SU-DHL-6 (cell line): ENCODE measurements around the gene ARID5B.

Experiments used
- H2AFZ ChIP-seq: fragments of 200-600 bp; sonication (generic); 2 replicates; pipeline ENCODE4 v1.6.1; 2014; ENCODE audit warnings: low read depth, mild to moderate bottlenecking, moderate library complexity, mixed read lengths, antibody characterized with exemption, low read length; ENCODE audit not compliant: severe bottlenecking
- H3F3A ChIP-seq: fragments of 200-600 bp; shearing (Covaris generic); 2 replicates; pipeline ENCODE4 v1.6.0; 2016; ENCODE audit warnings: antibody characterized with exemption, mild to moderate bottlenecking; ENCODE audit not compliant: insufficient read depth
- H3K27ac ChIP-seq: fragments of 200-600 bp; sonication (generic); 2 replicates; pipeline ENCODE4 v1.5.1; 2016; ENCODE audit warnings: low read depth, mild to moderate bottlenecking, low read length, moderate library complexity, mixed read lengths
- H3K27me3 ChIP-seq: fragments of 200-600 bp; sonication (generic), shearing (Covaris generic); 2 replicates; pipeline ENCODE4 v1.6.0; 2014; ENCODE audit warnings: mild to moderate bottlenecking, low read length
- H3K36me3 ChIP-seq: fragments of 200-600 bp; sonication (generic); 2 replicates; pipeline ENCODE4 v1.6.1; 2014; ENCODE audit warnings: mild to moderate bottlenecking, low read length, mixed read lengths
- H3K4me2 ChIP-seq: fragments of 300-600, 200-600 bp; shearing (Covaris generic), sonication (generic); 2 replicates; pipeline ENCODE4 v1.6.0; 2014; ENCODE audit warnings: low read length, low read depth, mild to moderate bottlenecking; ENCODE audit not compliant: poor library complexity, severe bottlenecking
- H3K4me3 ChIP-seq: fragments of 200-600 bp; sonication (generic); 2 replicates; pipeline ENCODE4 v1.5.1; 2014; ENCODE audit warnings: antibody characterized with exemption, low read length, mild to moderate bottlenecking, mixed read lengths; ENCODE audit not compliant: insufficient read depth, poor library complexity, severe bottlenecking
- H3K79me2 ChIP-seq: fragments of 200-600 bp; sonication (generic); 2 replicates; pipeline ENCODE4 v1.6.1; 2014; ENCODE audit warnings: mild to moderate bottlenecking, low read length, moderate library complexity; ENCODE audit not compliant: insufficient read depth
- H3K9ac ChIP-seq: fragments of 200-600 bp; sonication (generic); 2 replicates; pipeline ENCODE4 v1.7.0; 2014; ENCODE audit warnings: mild to moderate bottlenecking, low read length
- H3K9me2 ChIP-seq: fragments of 200-600 bp; sonication (generic); replicated peaks from 2 replicates; pipeline ENCODE4 v1.6.1; 2014; ENCODE audit warnings: low read length; ENCODE audit not compliant: insufficient read depth
- H3K9me3 ChIP-seq: fragments of 200-600 bp; sonication (generic); 2 replicates; pipeline ENCODE4 v1.6.1; 2014; ENCODE audit warnings: low read length, mixed read lengths; ENCODE audit not compliant: insufficient read depth
- H4K20me1 ChIP-seq: fragments of 200-600 bp; sonication (generic); 2 replicates; pipeline ENCODE4 v1.6.1; 2014; ENCODE audit warnings: low read depth, mild to moderate bottlenecking, antibody characterized with exemption, low read length, moderate library complexity, mixed read lengths
- CTCF ChIP-seq: fragments of 200-600 bp; sonication (generic); IDR thresholded peaks from one replicate; pipeline ENCODE4 v1.5.1; 2017; ENCODE audit warnings: antibody characterized with exemption, mild to moderate bottlenecking, low read length, moderate library complexity; ENCODE audit not compliant: insufficient read depth, poor library complexity, severe bottlenecking
- EZH2phosphoT487 ChIP-seq: fragments of 200-600 bp; sonication (generic), shearing (Covaris generic); conservative IDR thresholded peaks from 2 replicates; pipeline ENCODE4 v1.6.1; 2018; ENCODE audit warnings: mild to moderate bottlenecking, antibody characterized with exemption, low read length, moderate library complexity, mixed read lengths

ARID5B gene

DNA sequence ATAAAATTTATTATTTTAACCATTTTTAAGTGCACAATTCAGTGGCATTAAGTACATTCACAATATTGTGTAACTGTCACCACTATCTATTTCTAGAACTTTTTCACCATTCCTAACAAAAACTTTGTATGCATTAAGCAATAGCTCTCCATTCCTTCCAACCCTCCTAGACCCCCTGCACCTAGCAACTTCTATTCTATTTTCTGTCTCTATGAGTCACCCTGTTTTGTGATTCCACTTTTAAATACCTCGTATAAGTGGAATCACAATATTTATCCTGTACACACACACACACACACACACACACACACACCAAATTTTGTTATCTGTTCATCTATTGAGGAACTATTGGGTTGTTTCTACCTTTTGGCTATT is 89.2 kb downstream of the ARID5B start:
- Histone ChIP-seq H3K4me2 (peak overlapping the region; percentile 80), H3K36me3 (no peaks in the 10 kb centered on the region), H2AFZ (no peak overlapping the region), H3K9ac (no peak overlapping the region), H3K4me3 (no peak overlapping the region), H3K79me2 (peaks cover 77% of the 10 kb centered on the region), H3F3A (peaks cover 75% of the 10 kb centered on the region), H4K20me1 (no peaks in the 10 kb centered on the region), H3K9me3 (no peaks in the 10 kb centered on the region), H3K27me3 (no peaks in the 10 kb centered on the region), H3K27ac (peak overlapping the region; percentile 99), H3K9me2 (no peaks in the 10 kb centered on the region)
- TF ChIP-seq EZH2phosphoT487: no peak
- no peak for TF ChIP-seq CTCF

- H3F3A ChIP-seq: peaks cover 77% of the 10 kb centered on the region
- H4K20me1 ChIP-seq: no peaks in the 10 kb centered on the region
- no peak overlapping the region for H2AFZ ChIP-seq
- H3K9ac ChIP-seq: no peak overlapping the region
- TF ChIP-seq CTCF: no peak
- no peak for TF ChIP-seq EZH2phosphoT487
- H3K27ac ChIP-seq: peak overlapping the region; percentile 99
- H3K36me3 ChIP-seq: no peaks in the 10 kb centered on the region
- no peaks in the 10 kb centered on the region for H3K9me2 ChIP-seq
- peaks cover 77% of the 10 kb centered on the region for H3K79me2 ChIP-seq
- no peak overlapping the region for H3K4me3 ChIP-seq
- no peak overlapping the region for H3K4me2 ChIP-seq
- H3K9me3 ChIP-seq: no peaks in the 10 kb centered on the region
- H3K27me3 ChIP-seq: no peaks in the 10 kb centered on the region
Measured at GRCh38 chr10:61991166-61991565, 89.7 kb downstream of the ARID5B start.

- H4K20me1 ChIP-seq: no peaks in the 10 kb centered on the region
- peak overlapping the region; percentile 47 for H3K9ac ChIP-seq
- TF ChIP-seq EZH2phosphoT487 (no peak), CTCF (no peak)
- peak overlapping the region; percentile 64 for H3K4me2 ChIP-seq
- peaks cover 76% of the 10 kb centered on the region for H3F3A ChIP-seq
- H3K9me3 ChIP-seq: no peaks in the 10 kb centered on the region
- peaks cover 80% of the 10 kb centered on the region for H3K79me2 ChIP-seq
- H2AFZ ChIP-seq: no peak overlapping the region
- no peaks in the 10 kb centered on the region for H3K27me3 ChIP-seq
- H3K27ac ChIP-seq: peak overlapping the region; percentile 99
- H3K9me2 ChIP-seq: no peaks in the 10 kb centered on the region
- H3K36me3 ChIP-seq: no peaks in the 10 kb centered on the region
- H3K4me3 ChIP-seq: peak overlapping the region; percentile 14
Measured at GRCh38 chr10:61992059-61992460, 90.6 kb downstream of the ARID5B start.
